Amniotic epithelial cell (primary cell): ENCODE measurements around the gene ARMH1.
A peak's percentile ranks its signal among the peaks of the same experiment; 100 is the strongest.
"Not testable (repeated sequence)": the region's sequence is repeated elsewhere in the genome, so short reads cannot be mapped to it uniquely, and the experiment has no call there.

Source experiments
- DNase-seq: peaks from one replicate; pipeline ENCODE4 v3.0.0-alpha.2; 2010; ENCODE audit warnings: low read depth

The ARMH1 gene

GRCh38 chr1:44723496-44724295 is 49.2 kb downstream of the ARMH1 start:
- no peak for DNase-seq

- no peak for DNase-seq
Observed at GRCh38 chr1:44724296-44724954, 49.9 kb downstream of the ARMH1 start.

GRCh38 chr1:44724955-44725698 is 50.6 kb downstream of the ARMH1 start:
- DNase-seq, result no peak

GRCh38 chr1:44730741-44731512 is 56.4 kb downstream of the ARMH1 start, which contains the start of gene RNU5D-1:
TSS of gene RNU5D-1 (minus strand) at chr1:44731170.
- peak; percentile 99 for DNase-seq

- peak; percentile 53 for DNase-seq
Observed at GRCh38 chr1:44733365-44733764, 58.9 kb downstream of the ARMH1 start.

- DNase-seq, result no peak
Observed at GRCh38 chr1:44733784-44734183, 59.3 kb downstream of the ARMH1 start.

- no peak for DNase-seq
Observed at GRCh38 chr1:44735992-44736391, 61.5 kb downstream of the ARMH1 start.

- DNase-seq, result peak; percentile 43
Observed at GRCh38 chr1:44738953-44739306, 64.4 kb downstream of the ARMH1 start.

GRCh38 chr1:44739307-44740178 is 65.0 kb downstream of the ARMH1 start, which contains the start of gene KIF2C:
TSS of gene KIF2C (plus strand) at chr1:44739837. CDS start at chr1:44739933, 96 bp downstream.
- DNase-seq, result peak; percentile 96

GRCh38 chr1:44740179-44740617 is 65.7 kb downstream of the ARMH1 start:
- no peak for DNase-seq

GRCh38 chr1:44743211-44743610 is 68.7 kb downstream of the ARMH1 start:
- no peak for DNase-seq

GRCh38 chr1:44747878-44748277 is 73.4 kb downstream of the ARMH1 start:
- DNase-seq, result no peak

GRCh38 chr1:44757420-44757819 is 82.9 kb downstream of the ARMH1 start:
- DNase-seq, result no peak

GRCh38 chr1:44759077-44759476 is 84.6 kb downstream of the ARMH1 start:
- no peak for DNase-seq

- DNase-seq, result no peak
Observed at GRCh38 chr1:44760876-44761275, 86.4 kb downstream of the ARMH1 start.

GRCh38 chr1:44766421-44766820 is 91.9 kb downstream of the ARMH1 start:
- not testable (repeated sequence) for DNase-seq
